Skeletal muscle satellite cell (primary cell): ENCODE data around the gene C20orf144.

Experiments
- H3K27me3 ChIP-seq: 2 replicates; pipeline ENCODE4 v1.7.0; 2013; ENCODE audit warnings: low read length; ENCODE audit not compliant: control insufficient read depth, insufficient read depth
- H3K36me3 ChIP-seq: 2 replicates; pipeline ENCODE4 v1.7.0; 2013; ENCODE audit warnings: mild to moderate bottlenecking, control low read depth, low read length; ENCODE audit not compliant: insufficient read depth
- H3K4me1 ChIP-seq: 2 replicates; pipeline ENCODE4 v1.7.0; 2013; ENCODE audit warnings: low read length; ENCODE audit not compliant: control insufficient read depth, insufficient read depth
- H3K4me2 ChIP-seq: 2 replicates; pipeline ENCODE4 v1.7.0; 2013; ENCODE audit warnings: mild to moderate bottlenecking, low read length
- H3K4me3 ChIP-seq: 2 replicates; pipeline ENCODE4 v1.7.0; 2013; ENCODE audit warnings: low read length
- H3K9ac ChIP-seq: 2 replicates; pipeline ENCODE4 v1.7.0; 2013; ENCODE audit warnings: mild to moderate bottlenecking, low read depth, low read length, moderate library complexity
- H3K9me3 ChIP-seq: replicated peaks from 2 replicates; pipeline ENCODE4 v1.7.0; 2013; ENCODE audit warnings: mild to moderate bottlenecking, control low read depth, low read length

The C20orf144 gene

DNA sequence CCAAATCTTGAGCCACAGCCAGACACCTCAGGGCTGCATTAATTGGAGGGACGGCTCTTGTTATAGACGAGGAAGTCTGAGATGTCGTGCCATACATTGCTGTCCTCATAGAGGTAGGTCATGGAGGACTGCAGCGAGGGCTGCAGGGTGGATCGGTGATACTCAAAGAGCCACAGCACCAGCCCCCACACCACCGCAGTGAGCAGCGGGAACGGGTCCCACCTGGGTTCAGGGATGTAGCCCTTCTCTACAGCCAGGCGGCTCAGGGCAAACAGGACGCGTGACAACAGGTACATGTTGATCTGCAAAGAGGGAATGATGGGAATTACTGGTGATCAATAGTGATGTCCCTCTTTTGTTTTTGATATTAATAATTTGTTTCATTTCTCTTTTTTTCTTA lies 45.5 kb downstream of the C20orf144 start:
- H3K4me3 ChIP-seq = no peak overlapping the region
- no peaks in the 10 kb centered on the region for H3K9me3 ChIP-seq
- no peak overlapping the region for H3K4me2 ChIP-seq
- no peaks in the 10 kb centered on the region for H3K4me1 ChIP-seq
- H3K27me3 ChIP-seq = no peaks in the 10 kb centered on the region
- peaks cover 10% of the 10 kb centered on the region for H3K36me3 ChIP-seq
- H3K9ac ChIP-seq = no peak overlapping the region

DNA sequence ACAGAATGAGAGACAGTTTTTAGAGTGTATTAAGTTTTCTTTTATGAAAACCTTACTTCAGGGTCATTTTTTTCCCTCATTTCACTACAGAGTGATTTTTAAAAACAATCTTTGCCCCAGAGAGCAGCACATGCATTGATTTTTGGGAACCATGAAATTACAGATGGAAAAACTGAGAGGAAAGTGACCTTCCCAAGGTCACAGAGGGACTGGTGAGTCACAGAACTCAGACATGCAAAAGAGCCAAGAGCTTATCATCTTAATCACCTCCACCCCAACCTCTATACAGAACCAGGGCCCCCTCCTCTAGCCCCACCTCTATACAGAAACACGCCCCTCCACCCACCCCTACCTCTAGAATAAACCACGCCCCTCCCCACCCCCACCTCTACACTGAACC lies 47.3 kb downstream of the C20orf144 start:
- Histone ChIP-seq H3K27me3 (no peaks in the 10 kb centered on the region), H3K4me1 (no peaks in the 10 kb centered on the region), H3K36me3 (peaks cover 10% of the 10 kb centered on the region), H3K4me2 (no peak overlapping the region), H3K9me3 (no peaks in the 10 kb centered on the region), H3K4me3 (no peak overlapping the region), H3K9ac (no peak overlapping the region)

DNA sequence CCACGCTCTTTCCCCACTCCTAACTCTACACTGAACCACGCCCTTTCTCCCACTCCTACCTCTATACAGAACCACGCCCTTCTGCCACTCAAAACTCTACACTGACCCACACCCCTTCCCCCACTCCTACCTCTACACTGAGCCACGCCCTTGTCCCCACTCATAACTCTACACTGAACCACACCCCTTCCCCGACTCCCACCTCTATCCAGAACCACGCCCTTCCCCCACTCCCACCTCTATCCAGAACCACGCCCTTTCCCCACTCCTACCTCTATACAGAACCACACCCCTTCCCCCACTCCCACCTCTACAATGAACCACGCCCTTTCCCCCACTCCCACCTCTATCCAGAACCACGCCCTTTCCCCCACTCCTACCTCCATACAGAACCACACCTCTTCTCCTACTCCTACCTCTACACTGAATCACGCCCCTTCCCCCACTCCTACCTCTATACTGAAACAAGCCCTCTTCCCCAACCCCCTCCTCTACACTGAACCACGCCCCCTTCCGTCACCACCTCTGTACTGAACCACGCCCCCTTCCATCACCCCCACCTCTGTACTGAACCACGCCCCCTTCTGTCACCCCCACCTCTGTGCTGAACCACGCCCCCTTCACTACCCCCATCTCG lies 47.9 kb downstream of the C20orf144 start:
- H3K36me3 ChIP-seq = peaks cover 10% of the 10 kb centered on the region
- no peaks in the 10 kb centered on the region for H3K4me1 ChIP-seq
- H3K4me3 ChIP-seq = no peak overlapping the region
- H3K9ac ChIP-seq = no peak overlapping the region
- H3K9me3 ChIP-seq = no peaks in the 10 kb centered on the region
- no peak overlapping the region for H3K4me2 ChIP-seq
- H3K27me3 ChIP-seq = no peaks in the 10 kb centered on the region

DNA sequence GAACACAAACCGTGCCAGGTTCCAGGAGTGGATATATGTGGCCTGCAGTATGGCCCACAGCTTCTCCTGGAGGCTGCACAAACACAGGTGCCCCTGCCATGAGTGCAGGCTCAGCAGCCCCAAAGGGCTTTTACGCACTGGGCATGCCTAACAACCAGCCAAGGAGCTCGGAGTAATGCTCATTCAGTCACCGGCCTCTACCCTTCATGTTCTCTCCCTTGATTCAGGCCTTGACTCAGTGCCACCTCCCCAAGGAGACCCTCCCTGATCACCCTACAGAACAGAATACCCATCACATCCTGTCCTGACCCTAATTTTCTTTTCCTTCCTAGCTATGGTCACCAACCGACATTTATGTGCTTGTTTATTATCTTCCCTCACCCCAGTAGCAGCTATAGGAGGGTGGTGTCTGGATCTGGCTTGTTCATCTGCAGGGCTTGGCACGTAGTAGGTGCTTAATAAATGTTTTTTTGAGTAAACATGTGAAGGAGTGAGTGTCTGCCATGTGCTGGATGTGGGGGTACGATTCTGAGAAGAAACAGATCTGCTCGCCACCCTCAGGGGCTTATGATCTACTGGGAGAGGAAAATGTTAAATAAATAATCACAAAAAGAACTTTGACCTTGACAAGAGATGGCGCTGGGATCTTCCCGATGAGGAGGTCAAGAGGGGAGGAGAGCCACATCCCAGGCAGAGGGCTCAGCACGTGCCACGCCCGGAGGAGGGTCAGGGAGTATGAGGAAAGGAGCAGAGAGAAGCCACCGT lies 48.7 kb downstream of the C20orf144 start:
- Histone ChIP-seq H3K4me2 (no peak overlapping the region), H3K9me3 (no peaks in the 10 kb centered on the region), H3K4me1 (no peaks in the 10 kb centered on the region), H3K36me3 (peaks cover 10% of the 10 kb centered on the region), H3K9ac (no peak overlapping the region), H3K4me3 (no peak overlapping the region), H3K27me3 (no peaks in the 10 kb centered on the region)

DNA sequence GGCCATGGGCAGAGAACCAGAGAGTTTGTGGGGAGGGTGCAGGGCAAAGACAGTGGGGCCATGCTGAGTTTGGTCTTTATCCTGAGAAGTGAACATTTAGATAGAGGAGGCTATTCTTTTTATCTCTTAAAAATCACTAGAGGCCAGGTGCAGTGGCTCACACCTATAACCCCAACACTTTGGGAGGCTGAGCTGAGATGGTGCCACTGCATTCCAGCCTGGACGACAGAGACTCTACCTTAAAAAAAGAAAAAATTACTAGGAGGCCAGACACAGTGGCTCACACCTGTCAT lies 49.3 kb downstream of the C20orf144 start:
- peaks cover 10% of the 10 kb centered on the region for H3K36me3 ChIP-seq
- H3K9me3 ChIP-seq = no peaks in the 10 kb centered on the region
- H3K4me1 ChIP-seq = no peaks in the 10 kb centered on the region
- H3K4me3 ChIP-seq = no peak overlapping the region
- no peaks in the 10 kb centered on the region for H3K27me3 ChIP-seq
- H3K9ac ChIP-seq = no peak overlapping the region
- no peak overlapping the region for H3K4me2 ChIP-seq
